GM18951 (cell line): ENCODE measurements around the gene PSTPIP2.
"Not testable (repeated sequence)": the region's sequence is repeated elsewhere in the genome, so short reads cannot be mapped to it uniquely, and the experiment has no call there.

Experiments used
- POLR2A ChIP-seq: IDR thresholded peaks from 4 replicates; pipeline ENCODE4 v1.6.1; 2011; ENCODE audit warnings: mild to moderate bottlenecking; ENCODE audit not compliant: insufficient read length, insufficient read depth; ENCODE audit errors: extremely low read depth
- in situ Hi-C: fragments of 300-500 bp; cut with MboI; formaldehyde crosslinking; loops from one replicate; pipeline ENCODE4 v1.12.0; 2022; ENCODE audit warnings: low sequenced_read_pairs, mixed read lengths, inconsistent platforms; ENCODE audit not compliant: unreplicated experiment

The PSTPIP2 gene

GRCh38 chr18:46071653-46072375 is at the start of gene PSTPIP2:
Gene PSTPIP2, minus strand, starts transcription at chr18:46072260. Its CDS starts 72 bp downstream, at chr18:46072188.
- in situ Hi-C loops: loop anchor here (25.0 kb wide), 1 partner anchor 410 kb away; no protein-coding TSS in a partner anchor

DNA sequence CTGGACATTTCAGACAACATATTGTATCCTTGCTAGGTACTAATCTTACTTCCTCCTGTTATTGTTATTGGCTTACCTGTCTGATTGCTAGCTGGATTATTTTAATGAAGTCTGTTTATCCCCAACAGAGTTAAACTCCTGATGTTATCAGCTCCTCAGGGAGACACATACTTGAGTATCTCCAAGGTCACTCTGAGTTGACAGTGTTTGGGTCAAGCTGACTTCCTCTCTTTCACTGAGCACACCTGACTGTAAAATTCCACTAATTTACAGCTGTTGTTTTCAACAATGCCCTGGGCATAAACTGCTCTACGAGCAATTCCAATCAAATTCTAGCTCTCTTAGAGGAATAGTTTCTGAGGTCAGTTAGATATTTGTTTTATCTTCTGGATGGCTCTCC is 41.7 kb upstream of the PSTPIP2 start:
- in situ Hi-C loops: no loop called here
- no peak for TF ChIP-seq POLR2A

More at GRCh38 chr18:46071653-46072375, at the start of gene PSTPIP2:
- TF ChIP-seq POLR2A: peak; percentile 60

DNA sequence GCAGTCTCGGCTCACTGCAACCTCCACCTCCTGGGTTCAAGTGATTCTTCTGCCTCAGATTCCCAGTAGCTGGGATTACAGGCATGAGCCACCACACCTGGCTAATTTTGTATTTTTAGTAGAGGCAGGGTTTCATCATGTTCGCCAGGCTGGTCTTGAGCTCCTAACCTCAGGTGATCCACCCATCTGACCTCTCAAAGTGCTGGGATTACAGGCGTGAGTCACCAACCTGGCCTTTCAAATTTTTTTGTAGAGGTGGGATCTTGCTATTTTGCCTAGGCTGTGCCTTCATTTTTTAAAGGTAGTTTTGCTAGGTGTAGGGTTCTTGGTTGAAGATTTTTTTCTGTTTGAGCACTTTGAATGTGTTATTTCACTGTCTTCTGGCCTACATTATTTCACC is 38.3 kb upstream of the PSTPIP2 start:
- no peak for TF ChIP-seq POLR2A
- in situ Hi-C loops: no loop called here

- in situ Hi-C loops: no loop called here
- no peak for TF ChIP-seq POLR2A
These were observed 37.3 kb upstream of the PSTPIP2 start for GRCh38 chr18:46109386-46109785.

DNA sequence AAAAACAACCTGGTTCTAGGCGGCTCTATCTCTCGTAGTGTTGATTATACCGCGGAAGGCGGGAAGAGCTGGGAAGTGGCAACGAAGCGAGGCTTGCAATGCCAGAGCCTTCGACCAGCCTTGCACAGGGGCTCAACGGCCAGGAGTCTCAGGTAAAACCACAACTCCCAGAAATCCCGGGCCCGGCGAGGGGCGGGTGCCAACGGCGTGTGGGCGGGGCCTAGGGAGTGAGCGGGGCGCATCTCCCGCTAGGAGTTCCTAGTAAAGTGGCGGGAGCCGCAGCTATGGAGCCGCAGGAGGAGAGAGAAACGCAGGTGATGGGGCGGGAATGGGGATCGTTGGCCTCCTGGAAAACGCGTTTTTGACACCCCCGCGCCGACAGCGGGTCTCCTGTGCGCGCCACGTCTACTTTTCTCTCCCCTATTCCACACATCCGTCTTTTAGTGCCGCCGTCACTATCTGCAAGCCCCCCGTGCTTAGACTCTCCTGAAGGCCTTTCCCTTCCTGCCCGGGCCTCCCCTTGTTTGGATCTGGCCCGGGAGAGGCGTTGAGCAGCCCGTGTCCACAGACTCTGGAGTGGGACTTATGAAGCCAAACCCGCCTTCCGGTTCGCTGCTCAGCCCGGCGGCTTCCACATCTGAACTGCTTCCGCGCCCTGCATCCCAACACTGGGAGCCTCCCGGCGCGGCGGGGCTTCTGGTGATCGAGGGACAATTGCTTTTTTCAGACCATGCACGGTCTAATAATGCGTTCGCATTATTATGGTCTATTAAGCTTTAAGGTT is 32.3 kb upstream of the PSTPIP2 start, which contains the start of gene HAUS1:
TSS of gene HAUS1 (plus strand) at position 258 of the 784 bp plus-strand sequence. CDS start at position 285, 27 bp downstream.
- in situ Hi-C loops: no loop called here
- TF ChIP-seq POLR2A: peak; percentile 76

DNA sequence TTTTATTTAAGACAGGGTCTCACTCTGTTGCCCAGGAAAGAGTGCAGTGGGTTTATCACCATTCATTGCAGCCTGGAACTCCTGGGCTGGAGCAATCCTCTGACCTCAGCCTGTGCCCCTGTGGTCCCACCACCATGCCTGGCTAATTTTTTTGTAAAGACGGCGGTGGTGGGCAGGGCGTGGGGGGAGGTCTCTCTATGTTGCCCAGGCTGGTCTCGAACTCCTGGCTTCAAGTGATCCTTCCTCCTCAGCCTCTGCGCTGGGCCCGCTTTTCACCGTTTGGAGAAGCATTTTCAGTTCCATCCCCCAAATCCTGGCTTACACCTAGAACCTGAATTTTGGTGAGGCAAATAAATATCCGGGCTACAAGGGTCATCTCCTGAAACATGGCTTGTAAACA is 27.4 kb upstream of the PSTPIP2 start:
- in situ Hi-C loops: no loop called here
- TF ChIP-seq POLR2A: no peak

- in situ Hi-C loops: no loop called here
- TF ChIP-seq POLR2A: no peak
These were observed 26.5 kb upstream of the PSTPIP2 start for GRCh38 chr18:46098616-46098933.

- in situ Hi-C loops: no loop called here
- peak; percentile 89 for TF ChIP-seq POLR2A
These were observed 25.9 kb upstream of the PSTPIP2 start, which contains the start of gene ATP5F1A for GRCh38 chr18:46097801-46098615. Gene ATP5F1A, minus strand, starts transcription at chr18:46098296. Its CDS starts 65 bp downstream, at chr18:46098231.

- in situ Hi-C loops: no loop called here
- TF ChIP-seq POLR2A: no peak
These were observed 25.4 kb upstream of the PSTPIP2 start for GRCh38 chr18:46097431-46097800.

- TF ChIP-seq POLR2A: no peak
- in situ Hi-C loops: no loop called here
These were observed 24.7 kb upstream of the PSTPIP2 start for GRCh38 chr18:46096651-46097300.

DNA sequence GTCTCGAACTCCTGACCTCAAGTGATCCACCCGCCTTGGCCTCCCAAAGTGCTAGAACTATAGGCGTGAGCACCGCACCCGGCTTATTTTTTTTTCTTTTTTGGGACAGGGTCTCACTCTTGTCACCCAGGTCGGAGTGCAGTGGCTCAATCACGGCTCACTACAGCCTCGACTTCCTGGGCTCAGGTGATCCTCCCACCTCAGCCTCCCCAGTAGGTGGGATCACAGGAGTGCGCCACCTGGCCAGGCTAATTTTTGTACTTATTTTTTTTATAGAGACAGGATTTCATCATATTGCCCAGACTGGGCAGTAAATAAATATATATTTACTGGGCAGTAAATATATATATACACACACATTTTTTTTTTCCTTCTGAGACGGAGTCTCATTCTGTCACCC is 23.5 kb upstream of the PSTPIP2 start:
- in situ Hi-C loops: no loop called here

GRCh38 chr18:46088501-46088900 is 16.4 kb upstream of the PSTPIP2 start:
- in situ Hi-C loops: not testable (repeated sequence)

More for the DNA sequence above, 23.5 kb upstream of the PSTPIP2 start:
- TF ChIP-seq POLR2A: no peak

DNA sequence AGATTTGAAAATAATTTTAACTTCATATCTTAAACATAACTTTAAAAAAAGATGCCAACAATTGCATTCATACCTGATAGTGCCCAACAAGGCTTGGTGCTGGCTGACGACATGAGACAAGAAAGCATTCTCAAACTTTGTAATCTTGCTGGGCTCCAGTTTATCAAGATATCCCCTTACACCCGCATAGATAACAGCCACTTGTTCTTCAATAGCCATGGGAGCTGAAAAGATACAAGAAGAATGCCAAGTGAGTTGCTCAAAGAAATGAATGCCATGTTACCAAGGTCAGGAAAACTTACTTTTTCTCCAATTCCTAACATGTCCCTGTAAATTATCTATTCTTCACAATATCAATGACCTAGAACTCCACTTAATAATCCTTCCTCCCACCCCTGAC is 12.4 kb upstream of the PSTPIP2 start:
- in situ Hi-C loops: no loop called here
- TF ChIP-seq POLR2A: no peak
